Stimulated activated CD8-positive, alpha-beta memory T cell treated with anti-CD3 and anti-CD28 coated beads, Interleukin-7, amount 100 ng/mL, for 1 hour (primary cell): ENCODE results near the gene C16orf54.
"Not testable (repeated sequence)": the region's sequence is repeated elsewhere in the genome, so short reads cannot be mapped to it uniquely, and the experiment has no call there.

Source experiments
- DNase-seq, 2 donors: peaks; one replicate each; pipeline ENCODE4 v3.0.0-alpha.2; 2020; ENCODE audit warnings: low read depth in 2 of 2

Gene C16orf54

GRCh38 chr16:29745853-29746345 is at the start of gene C16orf54:
Gene C16orf54, minus strand, starts transcription at chr16:29745990. Its CDS starts 1,039 bp downstream, at chr16:29744951.
- DNase-seq = peak; percentile 82 to 88

- DNase-seq = no peak
Observed at GRCh38 chr16:29794231-29794710, 48.5 kb upstream of the C16orf54 start.

- not testable (repeated sequence) for DNase-seq
Observed at GRCh38 chr16:29793153-29793552, 47.4 kb upstream of the C16orf54 start.

GRCh38 chr16:29791845-29792807 is 46.3 kb upstream of the C16orf54 start:
- no peak for DNase-seq

GRCh38 chr16:29790949-29791844 is 45.4 kb upstream of the C16orf54 start:
- no peak for DNase-seq

- DNase-seq = peak; percentile 99 to 100
Observed at GRCh38 chr16:29790183-29790948, 44.6 kb upstream of the C16orf54 start, which contains the start of gene KIF22. Gene KIF22, plus strand, starts transcription at chr16:29790751. Its CDS starts 9 bp downstream, at chr16:29790760.

- no peak for DNase-seq
Observed at GRCh38 chr16:29789775-29790182, 44.0 kb upstream of the C16orf54 start.

GRCh38 chr16:29787155-29787554 is 41.4 kb upstream of the C16orf54 start:
- DNase-seq = not testable (repeated sequence)

GRCh38 chr16:29784901-29785500 is 39.2 kb upstream of the C16orf54 start:
- peak in 1 of 2 donors; percentile 54 for DNase-seq

GRCh38 chr16:29784157-29784556 is 38.4 kb upstream of the C16orf54 start:
- DNase-seq = no peak

- DNase-seq = not testable (repeated sequence)
Observed at GRCh38 chr16:29783094-29783953, 37.5 kb upstream of the C16orf54 start.

GRCh38 chr16:29779474-29779873 is 33.7 kb upstream of the C16orf54 start:
- no peak for DNase-seq

GRCh38 chr16:29777576-29778350 is 32.0 kb upstream of the C16orf54 start, which contains the start of gene ZG16:
Gene ZG16, plus strand, starts transcription at chr16:29778256. Its CDS starts 1,011 bp downstream, at chr16:29779267.
- no peak for DNase-seq

GRCh38 chr16:29775742-29776408 is 30.1 kb upstream of the C16orf54 start:
- no peak for DNase-seq

GRCh38 chr16:29774730-29775129 is 28.9 kb upstream of the C16orf54 start:
- no peak for DNase-seq

- DNase-seq = not testable (repeated sequence)
Observed at GRCh38 chr16:29772330-29772729, 26.5 kb upstream of the C16orf54 start.

GRCh38 chr16:29770250-29770929 is 24.6 kb upstream of the C16orf54 start:
- no peak for DNase-seq
